ENCODE results near the gene DEFB114.

Gene DEFB114

GRCh38 chr6:49964064-49964463, at the start of gene DEFB114:
TSS of gene DEFB114 (minus strand) at chr6:49964164. CDS start at chr6:49964105, 59 bp downstream.
- Histone ChIP-seq H3K9me3 (ENCODE audit: low read length) (no peaks in the 10 kb centered on the region), H3K4me3 (ENCODE audit: low read depth in 1 of 2, low read length in 2 of 2) (no peak within 1 kb of the TSS), H3K4me1 (ENCODE audit: insufficient read depth, low read length) (no peaks in the 10 kb centered on the region), H3K9ac (ENCODE audit: low read length) (no peak within 1 kb of the TSS), H3K36me3 (ENCODE audit: insufficient read depth, low read length) (no peaks in the 10 kb centered on the region), H3K27ac (ENCODE audit: low read depth, low read length) (no peak within 1 kb of the TSS), H3K27me3 (ENCODE audit: control insufficient read depth in 1 of 2, insufficient read depth in 2 of 2, low read length in 2 of 2) (no peaks in the 10 kb centered on the region)

GRCh38 chr6:50007819-50008218, 43.9 kb upstream of the DEFB114 start:
- Histone ChIP-seq H3K36me3 (ENCODE audit: insufficient read depth, low read length) (no peaks in the 10 kb centered on the region), H3K27ac (ENCODE audit: low read depth, low read length) (no peak overlapping the region), H3K9me3 (ENCODE audit: low read length) (no peaks in the 10 kb centered on the region), H3K4me3 (ENCODE audit: low read depth in 1 of 2, low read length in 2 of 2) (no peak overlapping the region), H3K9ac (ENCODE audit: low read length) (no peak overlapping the region), H3K4me1 (ENCODE audit: insufficient read depth, low read length) (no peaks in the 10 kb centered on the region), H3K27me3 (ENCODE audit: control insufficient read depth in 1 of 2, insufficient read depth in 2 of 2, low read length in 2 of 2) (no peaks in the 10 kb centered on the region)

GRCh38 chr6:50003139-50003538, 39.2 kb upstream of the DEFB114 start:
- Histone ChIP-seq H3K9ac (ENCODE audit: low read length) (no peak overlapping the region), H3K4me1 (ENCODE audit: insufficient read depth, low read length) (no peaks in the 10 kb centered on the region), H3K9me3 (ENCODE audit: low read length) (no peaks in the 10 kb centered on the region)

GRCh38 chr6:49995278-49995677, 31.3 kb upstream of the DEFB114 start:
- H3K27ac ChIP-seq (ENCODE audit: low read depth, low read length) = no peak overlapping the region
- no peak overlapping the region for H3K9ac ChIP-seq (ENCODE audit: low read length)
- H3K9me3 ChIP-seq (ENCODE audit: low read length) = no peaks in the 10 kb centered on the region
- H3K27me3 ChIP-seq (ENCODE audit: control insufficient read depth in 1 of 2, insufficient read depth in 2 of 2, low read length in 2 of 2) = no peaks in the 10 kb centered on the region
- no peaks in the 10 kb centered on the region for H3K36me3 ChIP-seq (ENCODE audit: insufficient read depth, low read length)
- H3K4me1 ChIP-seq (ENCODE audit: insufficient read depth, low read length) = no peaks in the 10 kb centered on the region
- H3K4me3 ChIP-seq (ENCODE audit: low read depth in 1 of 2, low read length in 2 of 2) = no peak overlapping the region

More at GRCh38 chr6:50003139-50003538, 39.2 kb upstream of the DEFB114 start:
- H3K4me3 ChIP-seq (ENCODE audit: low read depth in 1 of 2, low read length in 2 of 2) = no peak overlapping the region
- H3K27me3 ChIP-seq (ENCODE audit: control insufficient read depth in 1 of 2, insufficient read depth in 2 of 2, low read length in 2 of 2) = no peaks in the 10 kb centered on the region
- H3K36me3 ChIP-seq (ENCODE audit: insufficient read depth, low read length) = no peaks in the 10 kb centered on the region
- H3K27ac ChIP-seq (ENCODE audit: low read depth, low read length) = no peak overlapping the region

- Histone ChIP-seq H3K4me1 (ENCODE audit: insufficient read depth, low read length) (no peaks in the 10 kb centered on the region), H3K36me3 (ENCODE audit: insufficient read depth, low read length) (no peaks in the 10 kb centered on the region), H3K27me3 (ENCODE audit: control insufficient read depth in 1 of 2, insufficient read depth in 2 of 2, low read length in 2 of 2) (no peaks in the 10 kb centered on the region), H3K9me3 (ENCODE audit: low read length) (no peaks in the 10 kb centered on the region), H3K27ac (ENCODE audit: low read depth, low read length) (no peak overlapping the region), H3K4me3 (ENCODE audit: low read depth in 1 of 2, low read length in 2 of 2) (no peak overlapping the region), H3K9ac (ENCODE audit: low read length) (no peak overlapping the region)
These were observed 24.9 kb upstream of the DEFB114 start for GRCh38 chr6:49988900-49989299.

GRCh38 chr6:49987749-49988148, 23.8 kb upstream of the DEFB114 start:
- Histone ChIP-seq H3K9ac (ENCODE audit: low read length) (no peak overlapping the region), H3K36me3 (ENCODE audit: insufficient read depth, low read length) (no peaks in the 10 kb centered on the region), H3K27me3 (ENCODE audit: control insufficient read depth in 1 of 2, insufficient read depth in 2 of 2, low read length in 2 of 2) (no peaks in the 10 kb centered on the region), H3K4me3 (ENCODE audit: low read depth in 1 of 2, low read length in 2 of 2) (no peak overlapping the region), H3K4me1 (ENCODE audit: insufficient read depth, low read length) (no peaks in the 10 kb centered on the region), H3K9me3 (ENCODE audit: low read length) (no peaks in the 10 kb centered on the region), H3K27ac (ENCODE audit: low read depth, low read length) (no peak overlapping the region)

GRCh38 chr6:49986551-49986950, 22.6 kb upstream of the DEFB114 start:
- H3K27me3 ChIP-seq (ENCODE audit: control insufficient read depth in 1 of 2, insufficient read depth in 2 of 2, low read length in 2 of 2) = no peaks in the 10 kb centered on the region
- H3K36me3 ChIP-seq (ENCODE audit: insufficient read depth, low read length) = no peaks in the 10 kb centered on the region
- H3K9ac ChIP-seq (ENCODE audit: low read length) = no peak overlapping the region
- no peaks in the 10 kb centered on the region for H3K9me3 ChIP-seq (ENCODE audit: low read length)
- no peak overlapping the region for H3K4me3 ChIP-seq (ENCODE audit: low read depth in 1 of 2, low read length in 2 of 2)
- no peak overlapping the region for H3K27ac ChIP-seq (ENCODE audit: low read depth, low read length)
- H3K4me1 ChIP-seq (ENCODE audit: insufficient read depth, low read length) = peaks cover 5% of the 10 kb centered on the region

GRCh38 chr6:49982046-49982445, 18.1 kb upstream of the DEFB114 start:
- H3K4me3 ChIP-seq (ENCODE audit: low read depth in 1 of 2, low read length in 2 of 2) = no peak overlapping the region
- H3K9me3 ChIP-seq (ENCODE audit: low read length) = no peaks in the 10 kb centered on the region
- H3K36me3 ChIP-seq (ENCODE audit: insufficient read depth, low read length) = no peaks in the 10 kb centered on the region
- no peaks in the 10 kb centered on the region for H3K27me3 ChIP-seq (ENCODE audit: control insufficient read depth in 1 of 2, insufficient read depth in 2 of 2, low read length in 2 of 2)
- no peak overlapping the region for H3K27ac ChIP-seq (ENCODE audit: low read depth, low read length)
- peaks cover 8% of the 10 kb centered on the region for H3K4me1 ChIP-seq (ENCODE audit: insufficient read depth, low read length)
- H3K9ac ChIP-seq (ENCODE audit: low read length) = no peak overlapping the region

- Histone ChIP-seq H3K36me3 (ENCODE audit: insufficient read depth, low read length) (no peaks in the 10 kb centered on the region), H3K9ac (ENCODE audit: low read length) (no peak overlapping the region), H3K4me3 (ENCODE audit: low read depth in 1 of 2, low read length in 2 of 2) (no peak overlapping the region), H3K27me3 (ENCODE audit: control insufficient read depth in 1 of 2, insufficient read depth in 2 of 2, low read length in 2 of 2) (no peaks in the 10 kb centered on the region), H3K4me1 (ENCODE audit: insufficient read depth, low read length) (peaks cover 8% of the 10 kb centered on the region), H3K9me3 (ENCODE audit: low read length) (no peaks in the 10 kb centered on the region), H3K27ac (ENCODE audit: low read depth, low read length) (no peak overlapping the region)
These were observed 16.9 kb upstream of the DEFB114 start for GRCh38 chr6:49980898-49981297.

GRCh38 chr6:49979584-49979983, 15.6 kb upstream of the DEFB114 start:
- Histone ChIP-seq H3K9ac (ENCODE audit: low read length) (no peak overlapping the region), H3K4me3 (ENCODE audit: low read depth in 1 of 2, low read length in 2 of 2) (no peak overlapping the region), H3K27me3 (ENCODE audit: control insufficient read depth in 1 of 2, insufficient read depth in 2 of 2, low read length in 2 of 2) (no peaks in the 10 kb centered on the region), H3K9me3 (ENCODE audit: low read length) (no peaks in the 10 kb centered on the region), H3K36me3 (ENCODE audit: insufficient read depth, low read length) (no peaks in the 10 kb centered on the region), H3K27ac (ENCODE audit: low read depth, low read length) (no peak overlapping the region), H3K4me1 (ENCODE audit: insufficient read depth, low read length) (peaks cover 8% of the 10 kb centered on the region)

GRCh38 chr6:49978332-49979226, 14.6 kb upstream of the DEFB114 start:
- Histone ChIP-seq H3K27ac (ENCODE audit: low read depth, low read length) (no peak overlapping the region), H3K4me3 (ENCODE audit: low read depth in 1 of 2, low read length in 2 of 2) (peak overlapping the region in 1 of 2 donors; percentile 52), H3K4me1 (ENCODE audit: insufficient read depth, low read length) (peaks cover 8% of the 10 kb centered on the region), H3K9me3 (ENCODE audit: low read length) (no peaks in the 10 kb centered on the region), H3K9ac (ENCODE audit: low read length) (no peak overlapping the region), H3K27me3 (ENCODE audit: control insufficient read depth in 1 of 2, insufficient read depth in 2 of 2, low read length in 2 of 2) (no peaks in the 10 kb centered on the region), H3K36me3 (ENCODE audit: insufficient read depth, low read length) (no peaks in the 10 kb centered on the region)

GRCh38 chr6:49969605-49970004, 5.6 kb upstream of the DEFB114 start, which contains the start of gene DEFB113:
TSS of gene DEFB113 (minus strand) at chr6:49969625. CDS start at chr6:49969625, 0 bp downstream.
- Histone ChIP-seq H3K4me1 (ENCODE audit: insufficient read depth, low read length) (no peaks in the 10 kb centered on the region), H3K4me3 (ENCODE audit: low read depth in 1 of 2, low read length in 2 of 2) (no peak within 1 kb of the TSS), H3K27ac (ENCODE audit: low read depth, low read length) (no peak within 1 kb of the TSS), H3K9me3 (ENCODE audit: low read length) (no peaks in the 10 kb centered on the region), H3K27me3 (ENCODE audit: control insufficient read depth in 1 of 2, insufficient read depth in 2 of 2, low read length in 2 of 2) (no peaks in the 10 kb centered on the region), H3K36me3 (ENCODE audit: insufficient read depth, low read length) (no peaks in the 10 kb centered on the region), H3K9ac (ENCODE audit: low read length) (no peak within 1 kb of the TSS)

Measured in muscle layer of colon (tissue), 2 donors.